Measurements from ENCODE around the gene DSCAM.

DNA sequence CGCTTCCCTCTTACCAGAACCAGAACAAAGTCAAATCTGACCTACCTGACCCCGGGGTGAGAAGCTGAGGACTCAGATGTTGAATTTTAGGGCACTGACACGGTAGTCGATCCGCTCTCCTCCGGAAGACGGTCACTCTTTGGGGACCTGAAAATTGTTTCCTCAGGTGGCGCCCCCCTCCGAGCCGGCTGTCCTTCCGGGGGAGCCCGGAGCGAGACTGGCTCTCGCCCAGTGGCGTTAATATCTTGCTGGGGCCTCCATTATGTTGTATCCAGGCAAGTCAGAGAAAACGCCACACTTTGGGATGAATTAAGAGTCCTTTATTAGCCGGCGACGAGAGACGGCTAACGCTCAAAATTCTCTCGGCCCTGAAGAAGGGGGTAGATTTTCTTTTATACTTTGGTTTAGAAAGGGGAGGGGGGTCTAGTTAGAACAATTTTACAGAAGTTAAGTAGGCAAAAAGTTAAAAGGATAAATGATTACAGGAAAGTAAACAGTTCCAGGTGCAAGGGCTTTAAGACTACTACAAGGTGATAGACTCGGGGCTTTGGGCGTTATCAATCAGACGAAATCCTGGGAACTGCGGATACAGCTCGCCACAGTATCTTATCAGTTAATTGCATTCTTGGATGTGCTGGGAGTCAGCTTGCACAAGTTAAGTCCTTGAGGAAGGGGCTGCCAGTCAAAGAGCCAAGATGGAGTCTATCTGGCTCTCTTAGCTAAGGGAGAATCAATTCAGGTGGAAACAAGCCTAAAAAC lies 269.5 kb downstream of the DSCAM start:
- TF ChIP-seq CREB1 (IDR thresholded peaks at IDR 0.05; ENCODE audit: low read depth) (no peak), TEAD4 (IDR thresholded peaks at IDR 0.05) (no peak), NFIC (IDR thresholded peaks at IDR 0.05) (no peak)

Data from Ishikawa (cell line).